Endodermal cell (in vitro differentiated cells): Measurements from ENCODE around the gene CACNA1S. TPM values are rescaled to one million over a fixed set of nuclear protein-coding genes. Genes with fewer than 3 reads are reported as not detected.
A peak's percentile ranks its signal among the peaks of the same experiment; 100 is the strongest.

Source experiments
- DNase-seq: peaks from one replicate; pipeline ENCODE4 v3.0.0-alpha.2; 2017
- H3K27ac ChIP-seq: 2 replicates; pipeline ENCODE4 v1.5.1; 2013; ENCODE audit warnings: mild to moderate bottlenecking, low read depth, low read length, moderate library complexity
- H3K27me3 ChIP-seq: 2 replicates; pipeline ENCODE4 v1.6.1; 2013; ENCODE audit warnings: mild to moderate bottlenecking, low read length, moderate library complexity; ENCODE audit not compliant: insufficient read depth, control insufficient read depth, poor library complexity, severe bottlenecking
- H3K36me3 ChIP-seq: 2 replicates; pipeline ENCODE4 v1.7.0; 2013; ENCODE audit warnings: mild to moderate bottlenecking, low read length, moderate library complexity; ENCODE audit not compliant: control insufficient read depth, insufficient read depth
- H3K4me1 ChIP-seq: one replicate; pipeline ENCODE4 v1.7.0; 2013; ENCODE audit warnings: low read length; ENCODE audit not compliant: control insufficient read depth, insufficient read depth
- H3K4me3 ChIP-seq: 2 replicates; pipeline ENCODE4 v1.5.1; 2013; ENCODE audit warnings: mild to moderate bottlenecking, low read length, moderate library complexity
- H3K9ac ChIP-seq: 2 replicates; pipeline ENCODE4 v1.6.1; 2013; ENCODE audit warnings: mild to moderate bottlenecking, low read length, moderate library complexity; ENCODE audit not compliant: poor library complexity, severe bottlenecking; ENCODE audit errors: extremely low read depth
- H3K9me3 ChIP-seq: 2 replicates; pipeline ENCODE4 v1.6.1; 2013; ENCODE audit warnings: mild to moderate bottlenecking, low read length, moderate library complexity; ENCODE audit not compliant: control insufficient read depth
- H3K27ac Mint-ChIP-seq: 2 replicates; pipeline ENCODE4 v1.8.0; 2020; ENCODE audit warnings: mixed read lengths
- H3K27me3 Mint-ChIP-seq: 2 replicates; pipeline ENCODE4 v1.8.0; 2021; ENCODE audit warnings: mild to moderate bottlenecking, mixed read lengths; ENCODE audit not compliant: insufficient read depth
- H3K36me3 Mint-ChIP-seq: 2 replicates; pipeline ENCODE4 v1.8.0; 2020; ENCODE audit warnings: low read depth, mixed read lengths
- H3K4me1 Mint-ChIP-seq: 2 replicates; pipeline ENCODE4 v1.8.0; 2020; ENCODE audit warnings: mixed read lengths
- H3K4me3 Mint-ChIP-seq: 2 replicates; pipeline ENCODE4 v1.8.0; 2020; ENCODE audit warnings: mild to moderate bottlenecking, moderate library complexity, mixed read lengths
- H3K9me3 Mint-ChIP-seq: 2 replicates; pipeline ENCODE4 v1.8.0; 2020; ENCODE audit warnings: mild to moderate bottlenecking, mixed read lengths
- WGBS, 2 experiments: methylation state at CpG; one replicate each; pipeline versions ENCODE4 v1.1.5 to v1.1.7; 2013; ENCODE audit warnings: missing lambda C conversion rate in 2 of 2, mixed read lengths in 1 of 2; ENCODE audit not compliant: insufficient coverage in 1 of 2, insufficient read length in 1 of 2; 5-methylcytosine and 5-hydroxymethylcytosine counted together
- total RNA-seq, 2 donors: library from RNA; stranded (reverse); fragmentation: NEBNext Ultra II Directional in 1 of 2; extraction: Animal tissue kit (Norgen Biotek cat#: 25700) in 1 of 2; gene quantifications; 2 replicates in 1 of 2; 3 replicates in 1 of 2; pipeline ENCODE4 v1.2.1, GENCODE V29; 2021
- TF ChIP-seq, protein P1 (sequence below): fragments of 200-600 bp; sonication (generic); conservative IDR thresholded peaks from 2 replicates; pipeline ENCODE4 v1.5.0; 2021; ENCODE audit warnings: antibody characterized with exemption, mild to moderate bottlenecking

Gene CACNA1S
- total RNA-seq, 2 donors from 2014 or later = 0.11 to 0.13 TPM

DNA sequence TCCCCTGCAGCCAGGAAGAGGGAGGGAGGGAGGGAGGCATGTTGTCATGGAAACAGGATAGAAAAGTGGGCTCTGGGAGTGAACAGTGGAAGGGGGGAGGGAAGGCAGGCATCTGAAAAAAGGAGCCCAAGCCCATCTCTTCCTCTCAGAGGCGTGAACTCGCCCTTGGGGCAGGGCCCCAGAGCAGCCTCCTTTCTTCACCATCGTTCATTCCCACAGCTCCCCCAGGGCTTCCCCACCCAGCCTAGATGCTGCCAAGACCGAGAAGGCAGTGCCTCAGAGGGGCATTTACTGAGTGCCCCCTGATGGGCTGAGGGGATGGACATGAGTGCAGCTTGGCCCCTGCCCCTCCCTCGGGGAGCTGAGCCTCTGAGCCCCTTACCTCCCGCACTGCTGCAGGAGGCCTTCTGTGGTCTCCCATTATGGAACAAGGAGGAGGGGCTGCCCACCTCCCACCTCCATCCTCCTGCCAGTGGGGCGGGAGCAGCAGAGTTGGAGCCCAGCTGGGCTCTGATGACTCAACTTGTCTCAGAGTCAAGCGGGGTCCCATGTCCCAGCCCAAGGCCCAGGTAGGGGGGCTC, 49.6 kb downstream of the CACNA1S start:
- Mint-ChIP-seq H3K36me3 (no peaks in the 10 kb centered on the region), H3K4me3 (no peak overlapping the region), H3K9me3 (no peaks in the 10 kb centered on the region), H3K27ac (no peak overlapping the region), H3K27me3 (peaks cover 1% of the 10 kb centered on the region), H3K4me1 (peaks cover 19% of the 10 kb centered on the region)
- no peak overlapping the region for H3K9ac ChIP-seq
- H3K4me1 ChIP-seq = no peaks in the 10 kb centered on the region
- no peaks in the 10 kb centered on the region for H3K27me3 ChIP-seq
- H3K9me3 ChIP-seq = no peaks in the 10 kb centered on the region
- H3K4me3 ChIP-seq = no peak overlapping the region
- WGBS, 2 experiments = 63 to 68% methylated on average over 2 to 8 of the region's 8 CpGs
- TF ChIP-seq, protein P1, sequence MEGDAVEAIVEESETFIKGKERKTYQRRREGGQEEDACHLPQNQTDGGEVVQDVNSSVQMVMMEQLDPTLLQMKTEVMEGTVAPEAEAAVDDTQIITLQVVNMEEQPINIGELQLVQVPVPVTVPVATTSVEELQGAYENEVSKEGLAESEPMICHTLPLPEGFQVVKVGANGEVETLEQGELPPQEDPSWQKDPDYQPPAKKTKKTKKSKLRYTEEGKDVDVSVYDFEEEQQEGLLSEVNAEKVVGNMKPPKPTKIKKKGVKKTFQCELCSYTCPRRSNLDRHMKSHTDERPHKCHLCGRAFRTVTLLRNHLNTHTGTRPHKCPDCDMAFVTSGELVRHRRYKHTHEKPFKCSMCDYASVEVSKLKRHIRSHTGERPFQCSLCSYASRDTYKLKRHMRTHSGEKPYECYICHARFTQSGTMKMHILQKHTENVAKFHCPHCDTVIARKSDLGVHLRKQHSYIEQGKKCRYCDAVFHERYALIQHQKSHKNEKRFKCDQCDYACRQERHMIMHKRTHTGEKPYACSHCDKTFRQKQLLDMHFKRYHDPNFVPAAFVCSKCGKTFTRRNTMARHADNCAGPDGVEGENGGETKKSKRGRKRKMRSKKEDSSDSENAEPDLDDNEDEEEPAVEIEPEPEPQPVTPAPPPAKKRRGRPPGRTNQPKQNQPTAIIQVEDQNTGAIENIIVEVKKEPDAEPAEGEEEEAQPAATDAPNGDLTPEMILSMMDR = no peak
- peak; percentile 68 for DNase-seq
- no peak overlapping the region for H3K27ac ChIP-seq
- H3K36me3 ChIP-seq = no peaks in the 10 kb centered on the region

DNA sequence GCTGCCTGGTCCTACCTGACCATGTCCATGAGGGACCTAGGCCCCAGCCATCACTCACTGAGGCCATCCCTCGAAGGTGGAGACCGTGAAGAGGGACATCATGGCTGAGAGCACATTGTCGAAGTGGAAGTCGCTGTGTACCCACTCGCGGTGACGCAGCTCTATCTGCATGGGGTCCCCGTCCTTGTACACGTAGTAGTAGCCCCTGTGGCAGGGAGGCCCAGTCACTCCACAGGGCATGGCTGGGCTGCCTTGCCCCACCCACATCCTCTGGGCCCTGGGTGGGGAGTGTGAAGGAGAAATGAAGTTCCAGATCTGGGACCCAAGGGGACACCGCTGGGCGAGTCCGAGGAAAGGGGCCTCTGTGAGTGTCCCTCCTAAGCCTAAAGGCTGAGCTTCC, 50.3 kb downstream of the CACNA1S start:
- no peak overlapping the region for H3K4me3 ChIP-seq
- no peak overlapping the region for H3K9ac ChIP-seq
- H3K27ac ChIP-seq = no peak overlapping the region
- no peak for DNase-seq
- no peaks in the 10 kb centered on the region for H3K27me3 ChIP-seq
- TF ChIP-seq, protein P1 = no peak
- H3K9me3 ChIP-seq = no peaks in the 10 kb centered on the region
- H3K4me1 Mint-ChIP-seq = peaks cover 19% of the 10 kb centered on the region
- H3K36me3 Mint-ChIP-seq = no peaks in the 10 kb centered on the region
- H3K9me3 Mint-ChIP-seq = no peaks in the 10 kb centered on the region
- H3K27me3 Mint-ChIP-seq = peaks cover 1% of the 10 kb centered on the region
- H3K4me1 ChIP-seq = no peaks in the 10 kb centered on the region
- no peak overlapping the region for H3K27ac Mint-ChIP-seq
- no peak overlapping the region for H3K4me3 Mint-ChIP-seq
- no peaks in the 10 kb centered on the region for H3K36me3 ChIP-seq
- WGBS, 2 experiments = 93 to 100% methylated on average over 10 to 12 of the region's 12 CpGs

- peaks cover 19% of the 10 kb centered on the region for H3K4me1 Mint-ChIP-seq
- H3K27me3 Mint-ChIP-seq = no peaks in the 10 kb centered on the region
- H3K9ac ChIP-seq = no peak overlapping the region
- H3K27ac ChIP-seq = no peak overlapping the region
- no peaks in the 10 kb centered on the region for H3K36me3 ChIP-seq
- no peak for DNase-seq
- H3K4me3 ChIP-seq = no peak overlapping the region
- H3K36me3 Mint-ChIP-seq = no peaks in the 10 kb centered on the region
- no peak overlapping the region for H3K27ac Mint-ChIP-seq
- no peak overlapping the region for H3K4me3 Mint-ChIP-seq
- no peaks in the 10 kb centered on the region for H3K4me1 ChIP-seq
- TF ChIP-seq, protein P1 = no peak
- WGBS, 2 experiments = 95 to 96% methylated on average over 3 to 4 of the region's 4 CpGs
- H3K9me3 ChIP-seq = no peaks in the 10 kb centered on the region
- H3K9me3 Mint-ChIP-seq = no peaks in the 10 kb centered on the region
- no peaks in the 10 kb centered on the region for H3K27me3 ChIP-seq
Observed at GRCh38 chr1:201061049-201061448, 51.2 kb downstream of the CACNA1S start.
